GM18526 (cell line): Measurements from ENCODE around the gene LRSAM1.

Experiments used
- POLR2A ChIP-seq: IDR thresholded peaks from 3 replicates; pipeline ENCODE4 v1.6.1; 2011; ENCODE audit not compliant: insufficient read length; ENCODE audit errors: extremely low read depth

LRSAM1 gene

GRCh38 chr9:127450830-127451607 is at the start of gene LRSAM1, which contains the start of gene RPL12:
Gene LRSAM1 (plus strand): TSS chr9:127451510. CDS start chr9:127454528, 3,018 bp downstream.
Gene RPL12 (minus strand): TSS chr9:127451406. CDS start chr9:127451317, 89 bp downstream.
- peak; percentile 99 for TF ChIP-seq POLR2A

- no peak for TF ChIP-seq POLR2A
Observed at GRCh38 chr9:127402401-127403090, 48.8 kb upstream of the LRSAM1 start.

- no peak for TF ChIP-seq POLR2A
Observed at GRCh38 chr9:127403507-127404192, 47.7 kb upstream of the LRSAM1 start.

- TF ChIP-seq POLR2A: no peak
Observed at GRCh38 chr9:127404631-127405030, 46.7 kb upstream of the LRSAM1 start.

- TF ChIP-seq POLR2A: no peak
Observed at GRCh38 chr9:127405344-127406125, 45.8 kb upstream of the LRSAM1 start.

GRCh38 chr9:127406799-127407491 is 44.4 kb upstream of the LRSAM1 start:
- no peak for TF ChIP-seq POLR2A

- TF ChIP-seq POLR2A: no peak
Observed at GRCh38 chr9:127407492-127407843, 43.8 kb upstream of the LRSAM1 start.

- no peak for TF ChIP-seq POLR2A
Observed at GRCh38 chr9:127411122-127411521, 40.2 kb upstream of the LRSAM1 start.

- no peak for TF ChIP-seq POLR2A
Observed at GRCh38 chr9:127415141-127415540, 36.2 kb upstream of the LRSAM1 start.

GRCh38 chr9:127415657-127416056 is 35.7 kb upstream of the LRSAM1 start:
- no peak for TF ChIP-seq POLR2A

- no peak for TF ChIP-seq POLR2A
Observed at GRCh38 chr9:127417131-127418036, 33.9 kb upstream of the LRSAM1 start.

- no peak for TF ChIP-seq POLR2A
Observed at GRCh38 chr9:127418037-127418471, 33.3 kb upstream of the LRSAM1 start.

GRCh38 chr9:127419348-127419747 is 32.0 kb upstream of the LRSAM1 start:
- TF ChIP-seq POLR2A: no peak
